GM12878 (cell line): ENCODE measurements around the gene FXYD6. TPM values are rescaled to one million over a fixed set of nuclear protein-coding genes. Genes with fewer than 3 reads are reported as not detected.

Experiments used
- ATAC-seq: fragments of 200-7000 bp; cut with Tn5 transposase; 3 replicates; pipeline ENCODE4 v1.9.1; 2020; ENCODE audit warnings: mild to moderate bottlenecking, moderate library complexity
- BruUV-seq: library from RNA; stranded (reverse); fragments of 400-500 nt; replicated peaks from 2 replicates; lab custom pipeline; 2021; lab: Mats Ljungman, UMichigan
- CTCF ChIA-PET: fragments of 300-600 bp; sonication (Branson Sonifier 250); formaldehyde crosslinking; extraction: SDS; loops from one replicate; lab custom pipeline; 2021; ENCODE audit warnings: inconsistent platforms; lab: Yijun Ruan, JAX
- POLR2A ChIA-PET: fragments of 350-600 bp; formaldehyde crosslinking; extraction: SDS; loops from one replicate; lab custom pipeline; 2021; ENCODE audit warnings: inconsistent platforms; lab: Charles Lee
- RAD21 ChIA-PET: fragments of 300-600 bp; sonication (Branson Sonifier 250); formaldehyde crosslinking; loops from one replicate; lab custom pipeline; 2023; ENCODE audit warnings: antibody characterized with exemption; ENCODE audit not compliant: unreplicated experiment; lab: Charles Lee
- SMC1A ChIA-PET: fragments of 300-600 bp; sonication (Branson Sonifier 250); formaldehyde crosslinking; loops from one replicate; lab custom pipeline; 2023; ENCODE audit not compliant: unreplicated experiment, uncharacterized antibody; lab: Charles Lee
- DNase-seq: peaks from one replicate; pipeline ENCODE4 v3.0.0-alpha.2; 2011; ENCODE audit warnings: low read depth, low spot score
- FAIRE-seq: peaks from 3 replicates; lab custom pipeline; 2011; peaks lifted over from hg19 to GRCh38; lab: Jason Lieb, UNC
- H2AFZ ChIP-seq: 2 replicates; pipeline ENCODE4 v1.6.0; 2011; ENCODE audit warnings: low read depth, low read length, control low read depth; ENCODE audit not compliant: control insufficient read depth
- H3K27ac ChIP-seq: 2 replicates; pipeline ENCODE4 v1.5.1; 2011; ENCODE audit warnings: control low read depth; ENCODE audit not compliant: control insufficient read depth, insufficient read depth
- H3K27me3 ChIP-seq, 2 experiments: replicated peaks in 1 of 2; 2 replicates each; pipeline versions ENCODE4 v1.6.0 to v1.6.1; 2011; ENCODE audit warnings: low read length in 1 of 2; ENCODE audit not compliant: control insufficient read depth in 2 of 2, insufficient read depth in 2 of 2
- H3K36me3 ChIP-seq, 2 experiments: 2 replicates each; pipeline ENCODE4 v1.5.1; 2011; ENCODE audit warnings: low read length in 1 of 2; ENCODE audit not compliant: control insufficient read depth in 2 of 2, insufficient read depth in 2 of 2
- H3K4me1 ChIP-seq: 2 replicates; pipeline ENCODE4 v1.6.1; 2011; ENCODE audit warnings: mild to moderate bottlenecking, low read length, moderate library complexity, mixed read lengths; ENCODE audit not compliant: control insufficient read depth, insufficient read depth
- H3K4me2 ChIP-seq: 2 replicates; pipeline ENCODE4 v1.6.0; 2011; ENCODE audit warnings: control low read depth; ENCODE audit not compliant: control insufficient read depth, insufficient read depth
- H3K4me3 ChIP-seq: fragments of 200-600 bp; sonication (generic); 2 replicates; pipeline ENCODE4 v1.5.1; 2016
- H3K79me2 ChIP-seq: 2 replicates; pipeline ENCODE4 v1.6.0; 2011; ENCODE audit warnings: low read length; ENCODE audit not compliant: control insufficient read depth, insufficient read depth
- H3K9ac ChIP-seq: 2 replicates; pipeline ENCODE4 v1.8.0; 2011; ENCODE audit warnings: low read length, control low read depth, mixed read lengths; ENCODE audit not compliant: control insufficient read depth, insufficient read depth
- H3K9me3 ChIP-seq: replicated peaks from 3 replicates; pipeline ENCODE4 v1.5.1; 2011; ENCODE audit warnings: mild to moderate bottlenecking, low read length; ENCODE audit not compliant: control insufficient read depth, insufficient read depth
- H4K20me1 ChIP-seq: 2 replicates; pipeline ENCODE4 v1.6.0; 2011; ENCODE audit not compliant: control insufficient read depth, insufficient read depth
- ATF3 ChIP-seq: IDR thresholded peaks from 2 replicates; pipeline ENCODE4 v1.6.1; 2011; ENCODE audit warnings: low read depth, mild to moderate bottlenecking, low read length, moderate library complexity, borderline replicate concordance; ENCODE audit errors: extremely low read depth
- CBFB ChIP-seq: IDR thresholded peaks from 2 replicates; pipeline ENCODE4 v1.6.1; 2016; ENCODE audit warnings: antibody characterized with exemption, low read depth
- IKZF2 ChIP-seq, 2 experiments: fragments of 450-650 bp; IDR thresholded peaks; 2 replicates each; pipeline ENCODE4 v1.6.1; 2017; ENCODE audit warnings: mild to moderate bottlenecking in 2 of 2, moderate library complexity in 2 of 2
- MTA2 ChIP-seq: fragments of 450-650 bp; IDR thresholded peaks from 2 replicates; pipeline ENCODE4 v1.6.1; 2016; ENCODE audit warnings: low read depth, mild to moderate bottlenecking, moderate library complexity
- MTA3 ChIP-seq: IDR thresholded peaks from 2 replicates; pipeline ENCODE4 v1.6.1; 2012; ENCODE audit warnings: low read length, inconsistent platforms, borderline replicate concordance
- NBN ChIP-seq: fragments of 450-650 bp; IDR thresholded peaks from 2 replicates; pipeline ENCODE4 v1.6.1; 2016
- RAD21 ChIP-seq: IDR thresholded peaks from 2 replicates; pipeline ENCODE4 v1.6.1; 2011; ENCODE audit warnings: mild to moderate bottlenecking, low read depth, low read length, moderate library complexity; ENCODE audit not compliant: insufficient read depth
- SKIL ChIP-seq: fragments of 450-650 bp; IDR thresholded peaks from 2 replicates; pipeline ENCODE4 v1.6.1; 2017; ENCODE audit warnings: mild to moderate bottlenecking, low read depth, inconsistent platforms; ENCODE audit not compliant: poor library complexity, severe bottlenecking
- ZNF207 ChIP-seq: fragments of 450-650 bp; IDR thresholded peaks from 2 replicates; pipeline ENCODE4 v1.6.1; 2014; ENCODE audit warnings: antibody characterized with exemption, mild to moderate bottlenecking, borderline replicate concordance
- ZNF217 ChIP-seq: fragments of 450-650 bp; IDR thresholded peaks from 2 replicates; pipeline ENCODE4 v1.6.1; 2017; ENCODE audit warnings: antibody characterized with exemption, mild to moderate bottlenecking
- ZSCAN29 ChIP-seq: fragments of 450-650 bp; IDR thresholded peaks from 2 replicates; pipeline ENCODE4 v1.6.1; 2017; ENCODE audit warnings: mild to moderate bottlenecking, moderate library complexity
- WGBS: methylation state at CpG from one replicate; pipeline ENCODE4 v1.1.6; 2016; ENCODE audit warnings: low lambda C conversion rate; ENCODE audit not compliant: insufficient replicate concordance, insufficient coverage; ENCODE audit errors: missing lambda C conversion rate; 5-methylcytosine and 5-hydroxymethylcytosine counted together
- in situ Hi-C: fragments of 300-500 bp; cut with MboI; formaldehyde crosslinking; loops from 9 replicates; pipeline ENCODE4 v1.14.3; 2018; ENCODE audit warnings: mixed read lengths
- intact Hi-C: fragments of 100-400 bp; cut with micrococcal nuclease; formaldehyde crosslinking; loops from one replicate; pipeline ENCODE4 v1.14.2; 2022; ENCODE audit not compliant: unreplicated experiment
- polyA plus RNA-seq, 11 experiments: library from polyadenylated mRNA; depleted of rRNA in 4 of 11; unstranded in 6 of 11; stranded (reverse) in 5 of 11; fragments of >200 nt; fragmentation: Nextera tagmentation in 4 of 11; fragmentation: Illumina TruSeq in 1 of 11; extraction: Ambion mirVana in 4 of 11; extraction: Trizol in 1 of 11; gene quantifications; 1 replicate in 1 of 11; 2 replicates in 10 of 11; pipeline versions ENCODE4 v1.2.1 to v1.2.3, GENCODE V29; 2011 to 2016; ENCODE audit warnings: inconsistent platforms in 2 of 11, missing spikeins in 2 of 11, low read depth in 1 of 11
- total RNA-seq, 4 experiments: library from RNA; depleted of rRNA in 3 of 4; stranded (reverse); fragments of >200 nt in 3 of 4; fragmentation: Illumina TruSeq in 1 of 4; extraction: Trizol in 1 of 4; gene quantifications; 2 replicates each; pipeline versions ENCODE4 v1.2.1 to v1.2.3, GENCODE V29; 2013 to 2021
- TF ChIP-seq, protein P1 (sequence below): fragments of 450-650 bp; formaldehyde crosslinking; IDR thresholded peaks from 2 replicates; pipeline ENCODE4 v1.4.0; 2022; ENCODE audit warnings: mild to moderate bottlenecking, moderate library complexity
- TF ChIP-seq, protein P2 (sequence below): fragments of 150-350 bp; IDR thresholded peaks from 2 replicates; pipeline ENCODE4 v1.6.1; 2016; ENCODE audit warnings: low read depth, low read length

FXYD6 gene
- total and polyA plus RNA-seq, 10 of the 15 experiments (the other 5 are each of a cell fraction or from before 2014, with no cell fraction given), result 0.09 to 2.0 (median 0.23) TPM; not detected in 2

- TF ChIP-seq ATF3 (no peak), IKZF2 (IDR thresholded peaks at IDR 0.05) (peak; percentile 33 to 51; a peak in 2 of 4 replicates), ZSCAN29 (no peak), MTA2 (peak; percentile 28; the same call in 1 of the 2 replicates)
- TF ChIP-seq, protein P1, sequence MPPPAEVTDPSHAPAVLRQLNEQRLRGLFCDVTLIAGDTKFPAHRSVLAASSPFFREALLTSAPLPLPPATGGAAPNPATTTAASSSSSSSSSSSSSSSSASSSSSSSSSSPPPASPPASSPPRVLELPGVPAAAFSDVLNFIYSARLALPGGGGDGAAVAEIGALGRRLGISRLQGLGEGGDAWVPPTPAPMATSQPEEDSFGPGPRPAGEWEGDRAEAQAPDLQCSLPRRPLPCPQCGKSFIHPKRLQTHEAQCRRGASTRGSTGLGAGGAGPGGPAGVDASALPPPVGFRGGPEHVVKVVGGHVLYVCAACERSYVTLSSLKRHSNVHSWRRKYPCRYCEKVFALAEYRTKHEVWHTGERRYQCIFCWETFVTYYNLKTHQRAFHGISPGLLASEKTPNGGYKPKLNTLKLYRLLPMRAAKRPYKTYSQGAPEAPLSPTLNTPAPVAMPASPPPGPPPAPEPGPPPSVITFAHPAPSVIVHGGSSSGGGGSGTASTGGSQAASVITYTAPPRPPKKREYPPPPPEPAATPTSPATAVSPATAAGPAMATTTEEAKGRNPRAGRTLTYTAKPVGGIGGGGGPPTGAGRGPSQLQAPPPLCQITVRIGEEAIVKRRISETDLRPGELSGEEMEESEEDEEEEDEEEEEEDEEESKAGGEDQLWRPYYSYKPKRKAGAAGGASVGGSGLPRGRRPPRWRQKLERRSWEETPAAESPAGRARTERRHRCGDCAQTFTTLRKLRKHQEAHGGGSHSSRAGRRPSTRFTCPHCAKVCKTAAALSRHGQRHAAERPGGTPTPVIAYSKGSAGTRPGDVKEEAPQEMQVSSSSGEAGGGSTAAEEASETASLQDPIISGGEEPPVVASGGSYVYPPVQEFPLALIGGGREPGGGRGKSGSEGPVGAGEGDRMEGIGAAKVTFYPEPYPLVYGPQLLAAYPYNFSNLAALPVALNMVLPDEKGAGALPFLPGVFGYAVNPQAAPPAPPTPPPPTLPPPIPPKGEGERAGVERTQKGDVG (CRISPR knock-in tag), result no peak
These were observed 38.7 kb downstream of the FXYD6 start (continued) for GRCh38 chr11:117837791-117838190.

- POLR2A ChIA-PET, result no interaction called here
- no peaks in the 10 kb centered on the region for H3K4me1 ChIP-seq
- in situ Hi-C loops, result no loop called here
- H3K36me3 ChIP-seq, result no peaks in the 10 kb centered on the region
- H3K9me3 ChIP-seq, result no peaks in the 10 kb centered on the region
- 20% methylated on average over 18 of the region's 18 CpGs for WGBS
- no peak overlapping the region for H3K4me2 ChIP-seq
- no peak overlapping the region for H2AFZ ChIP-seq
- no peaks in the 10 kb centered on the region for H4K20me1 ChIP-seq
- RAD21 ChIA-PET, result no interaction called here
- no peaks in the 10 kb centered on the region for H3K79me2 ChIP-seq
- CTCF ChIA-PET, result interaction anchor here (1.0 kb wide), 1 partner anchor 110 kb away, joined by 4 read pairs; no protein-coding TSS in a partner anchor
- intact Hi-C loops, result no loop called here
- FAIRE-seq (no peak), DNase-seq (no peak), ATAC-seq (no peak)
- SMC1A ChIA-PET, result interaction anchor here (0.7 to 1.0 kb wide), 4 partner anchors 14 to 109 kb away, joined by 3 read pairs; no protein-coding TSS in a partner anchor
- H3K27ac ChIP-seq, result no peak overlapping the region
- no TSS peak for BruUV-seq
- H3K4me3 ChIP-seq, result no peak overlapping the region
- peaks cover 0 to 7% of the 10 kb centered on the region in 2 experiments; a peak in 1 of 4 replicates for H3K27me3 ChIP-seq
- H3K9ac ChIP-seq, result no peak overlapping the region
- TF ChIP-seq NBN, result no peak
- TF ChIP-seq ZNF207, result no peak
- TF ChIP-seq, protein P2, sequence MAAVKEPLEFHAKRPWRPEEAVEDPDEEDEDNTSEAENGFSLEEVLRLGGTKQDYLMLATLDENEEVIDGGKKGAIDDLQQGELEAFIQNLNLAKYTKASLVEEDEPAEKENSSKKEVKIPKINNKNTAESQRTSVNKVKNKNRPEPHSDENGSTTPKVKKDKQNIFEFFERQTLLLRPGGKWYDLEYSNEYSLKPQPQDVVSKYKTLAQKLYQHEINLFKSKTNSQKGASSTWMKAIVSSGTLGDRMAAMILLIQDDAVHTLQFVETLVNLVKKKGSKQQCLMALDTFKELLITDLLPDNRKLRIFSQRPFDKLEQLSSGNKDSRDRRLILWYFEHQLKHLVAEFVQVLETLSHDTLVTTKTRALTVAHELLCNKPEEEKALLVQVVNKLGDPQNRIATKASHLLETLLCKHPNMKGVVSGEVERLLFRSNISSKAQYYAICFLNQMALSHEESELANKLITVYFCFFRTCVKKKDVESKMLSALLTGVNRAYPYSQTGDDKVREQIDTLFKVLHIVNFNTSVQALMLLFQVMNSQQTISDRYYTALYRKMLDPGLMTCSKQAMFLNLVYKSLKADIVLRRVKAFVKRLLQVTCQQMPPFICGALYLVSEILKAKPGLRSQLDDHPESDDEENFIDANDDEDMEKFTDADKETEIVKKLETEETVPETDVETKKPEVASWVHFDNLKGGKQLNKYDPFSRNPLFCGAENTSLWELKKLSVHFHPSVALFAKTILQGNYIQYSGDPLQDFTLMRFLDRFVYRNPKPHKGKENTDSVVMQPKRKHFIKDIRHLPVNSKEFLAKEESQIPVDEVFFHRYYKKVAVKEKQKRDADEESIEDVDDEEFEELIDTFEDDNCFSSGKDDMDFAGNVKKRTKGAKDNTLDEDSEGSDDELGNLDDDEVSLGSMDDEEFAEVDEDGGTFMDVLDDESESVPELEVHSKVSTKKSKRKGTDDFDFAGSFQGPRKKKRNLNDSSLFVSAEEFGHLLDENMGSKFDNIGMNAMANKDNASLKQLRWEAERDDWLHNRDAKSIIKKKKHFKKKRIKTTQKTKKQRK, result no peak
- no peak for TF ChIP-seq MTA3
- TF ChIP-seq ZNF217, result no peak
- no peak for TF ChIP-seq CBFB
- no peak for TF ChIP-seq RAD21
- TF ChIP-seq SKIL, result no peak
These were observed 39.2 kb downstream of the FXYD6 start for GRCh38 chr11:117837070-117837776.
